Measurements from ENCODE around the gene BMERB1.

GRCh38 chr16:15434079-15434424 lies 336 bp upstream of the BMERB1 start:
- TF ChIP-seq, protein P1, sequence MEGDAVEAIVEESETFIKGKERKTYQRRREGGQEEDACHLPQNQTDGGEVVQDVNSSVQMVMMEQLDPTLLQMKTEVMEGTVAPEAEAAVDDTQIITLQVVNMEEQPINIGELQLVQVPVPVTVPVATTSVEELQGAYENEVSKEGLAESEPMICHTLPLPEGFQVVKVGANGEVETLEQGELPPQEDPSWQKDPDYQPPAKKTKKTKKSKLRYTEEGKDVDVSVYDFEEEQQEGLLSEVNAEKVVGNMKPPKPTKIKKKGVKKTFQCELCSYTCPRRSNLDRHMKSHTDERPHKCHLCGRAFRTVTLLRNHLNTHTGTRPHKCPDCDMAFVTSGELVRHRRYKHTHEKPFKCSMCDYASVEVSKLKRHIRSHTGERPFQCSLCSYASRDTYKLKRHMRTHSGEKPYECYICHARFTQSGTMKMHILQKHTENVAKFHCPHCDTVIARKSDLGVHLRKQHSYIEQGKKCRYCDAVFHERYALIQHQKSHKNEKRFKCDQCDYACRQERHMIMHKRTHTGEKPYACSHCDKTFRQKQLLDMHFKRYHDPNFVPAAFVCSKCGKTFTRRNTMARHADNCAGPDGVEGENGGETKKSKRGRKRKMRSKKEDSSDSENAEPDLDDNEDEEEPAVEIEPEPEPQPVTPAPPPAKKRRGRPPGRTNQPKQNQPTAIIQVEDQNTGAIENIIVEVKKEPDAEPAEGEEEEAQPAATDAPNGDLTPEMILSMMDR (IDR thresholded peaks at IDR 0.05; ENCODE audit: poor library complexity), result no peak
- TF ChIP-seq EZH2phosphoT487 (IDR thresholded peaks at IDR 0.05; ENCODE audit: low read depth, severe bottlenecking, unreplicated experiment), result no peak
